Left kidney (tissue), 2 donors: ENCODE data around the gene RPL22. TPM values are rescaled to one million over a fixed set of nuclear protein-coding genes. Genes with fewer than 3 reads are reported as not detected.

Experiments used
- DNase-seq: peaks from one replicate; pipeline ENCODE4 v3.0.0-alpha.2; 2013
- polyA plus RNA-seq: library from polyadenylated mRNA; unstranded; fragments of 120-200 nt; gene quantifications from one replicate; pipeline ENCODE4 v1.2.1, GENCODE V29; 2013; ENCODE audit not compliant: insufficient read length

The RPL22 gene
- polyA plus RNA-seq, 1 donor: 542 TPM

DNA sequence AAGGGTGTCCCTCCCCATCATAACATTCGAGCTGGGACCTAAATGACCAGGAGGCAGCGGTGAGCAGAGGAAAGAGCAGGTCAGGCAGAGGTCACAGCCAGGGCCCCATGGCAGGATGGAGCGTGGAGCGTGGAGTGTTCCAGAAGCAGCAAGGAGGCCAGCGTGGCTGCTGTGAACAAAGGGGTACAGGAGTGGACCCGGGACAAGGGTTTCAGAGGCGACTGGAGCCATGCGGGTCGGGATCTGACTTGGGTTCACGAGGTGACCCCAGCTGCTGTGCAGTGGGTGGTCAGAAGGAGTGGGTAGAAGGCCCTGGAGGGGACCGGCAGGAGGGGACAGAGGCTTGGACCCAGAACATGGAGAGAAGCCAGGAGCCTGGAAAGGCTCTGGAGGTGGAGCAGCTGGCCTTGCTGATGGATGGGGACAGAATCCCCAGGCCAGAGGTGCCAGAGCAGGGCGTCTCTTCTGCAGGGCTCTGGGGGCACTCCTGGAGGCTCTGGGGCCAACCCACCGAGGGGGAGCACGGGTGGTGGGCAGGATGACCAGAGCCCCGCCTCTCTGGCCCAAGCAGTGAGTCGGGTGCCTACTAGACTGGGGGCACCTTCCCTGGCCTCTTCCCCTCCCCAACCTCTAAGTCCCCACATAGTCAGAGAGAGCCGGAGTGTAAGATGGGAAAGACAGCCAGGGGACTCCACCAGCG lies 21.6 kb downstream of the RPL22 start:
- DNase-seq: no peak

DNA sequence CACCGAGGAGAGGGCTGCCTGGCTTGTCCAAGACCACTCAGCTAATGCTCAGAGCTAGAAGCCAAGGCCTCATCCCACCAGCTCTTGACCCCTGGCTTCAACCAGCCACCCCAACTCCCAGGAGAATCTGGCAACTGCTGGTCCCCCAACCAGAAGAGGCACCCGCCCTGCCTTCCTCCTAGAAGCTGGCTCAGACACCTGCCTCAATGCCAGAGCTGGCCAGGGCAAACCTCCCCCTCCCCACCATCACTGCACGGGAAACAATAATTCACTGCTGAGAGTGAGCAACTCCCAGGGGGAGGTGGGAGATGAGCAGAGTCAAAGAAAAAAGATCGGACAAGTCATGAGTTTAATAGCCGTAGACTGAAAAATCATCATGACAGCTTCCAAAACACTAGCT lies 22.6 kb downstream of the RPL22 start:
- no peak for DNase-seq

DNA sequence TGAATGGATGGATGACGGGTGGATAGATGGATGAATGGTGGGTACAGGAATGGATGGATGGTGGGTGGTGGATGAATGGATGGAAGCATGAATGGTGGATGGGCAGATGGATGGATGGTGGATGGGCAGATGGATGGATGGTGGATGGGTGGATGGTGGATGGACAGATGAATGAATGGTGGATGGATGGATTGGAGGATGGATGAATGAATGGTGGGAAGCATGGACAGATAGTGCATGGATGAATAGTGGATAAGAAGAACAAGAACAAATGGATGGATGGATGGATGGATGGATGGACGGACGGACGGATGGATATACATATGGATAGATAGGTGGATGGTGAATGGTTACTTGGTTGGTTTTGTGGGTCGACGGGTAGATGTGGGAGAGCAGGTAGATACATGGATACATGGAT lies 24.0 kb downstream of the RPL22 start:
- DNase-seq: no peak

DNA sequence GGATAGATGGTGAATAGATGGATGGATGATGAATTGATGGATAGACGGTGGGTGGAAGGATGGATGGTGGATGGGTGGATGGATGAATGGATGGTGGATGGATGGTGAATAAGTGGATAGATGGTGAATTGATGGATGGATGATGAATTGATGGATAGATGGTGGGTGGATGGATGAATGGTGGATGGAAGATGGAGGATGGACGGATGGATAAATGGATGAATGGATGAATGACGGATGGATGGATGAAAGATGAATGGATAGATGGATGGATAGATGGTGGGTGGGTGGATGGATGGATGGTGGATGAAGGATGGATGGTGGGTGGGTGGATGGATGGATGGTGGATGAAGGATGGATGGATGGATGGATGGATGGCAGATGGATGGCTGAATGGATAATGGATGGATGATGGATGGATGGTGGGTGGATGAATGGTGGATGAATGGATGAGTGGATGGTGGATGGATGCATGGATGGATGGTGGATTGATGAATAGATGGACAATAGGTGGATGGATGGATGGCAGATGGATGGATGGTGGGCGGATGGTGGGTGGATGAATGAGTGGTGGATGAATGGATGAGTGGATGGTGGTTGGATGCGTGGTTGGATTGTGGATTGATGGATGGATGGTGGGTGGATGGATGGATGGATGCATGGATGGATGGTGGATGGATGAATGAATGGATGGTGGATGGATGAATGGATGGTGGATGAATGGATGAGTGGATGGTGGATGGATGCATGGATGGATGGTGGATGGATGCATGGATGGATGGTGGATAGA lies 24.6 kb downstream of the RPL22 start:
- no peak for DNase-seq

GRCh38 chr1:6172549-6172948 lies 26.8 kb downstream of the RPL22 start:
- DNase-seq: no peak

DNA sequence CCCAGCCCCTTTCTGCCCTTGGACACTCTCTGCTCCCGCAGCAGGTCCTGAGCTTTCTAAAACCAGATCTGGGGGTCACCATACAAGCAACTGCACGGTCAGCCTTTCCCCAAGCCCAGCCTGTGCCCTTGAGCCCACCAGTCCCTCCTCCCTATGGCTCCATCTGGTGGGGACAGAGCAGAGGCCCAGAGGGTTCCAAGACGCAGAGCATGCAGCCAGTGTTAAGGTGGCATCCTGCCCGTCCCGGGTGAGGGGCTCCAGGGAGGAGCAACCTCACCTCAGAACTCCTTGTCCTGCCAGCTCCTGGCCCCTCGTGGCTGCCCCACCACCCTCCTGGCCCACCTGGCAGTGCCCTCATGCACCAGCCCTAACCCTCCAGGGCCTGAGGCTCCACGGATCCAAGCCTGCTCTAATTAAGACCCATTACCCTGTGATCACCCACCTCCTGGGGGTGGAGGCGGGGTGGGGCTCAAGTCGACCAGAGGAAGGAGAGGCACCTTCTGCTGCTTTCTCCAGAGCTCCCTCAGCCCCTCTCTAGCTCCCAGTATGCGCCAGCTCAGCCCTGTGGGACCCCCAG lies 27.8 kb downstream of the RPL22 start:
- no peak for DNase-seq

DNA sequence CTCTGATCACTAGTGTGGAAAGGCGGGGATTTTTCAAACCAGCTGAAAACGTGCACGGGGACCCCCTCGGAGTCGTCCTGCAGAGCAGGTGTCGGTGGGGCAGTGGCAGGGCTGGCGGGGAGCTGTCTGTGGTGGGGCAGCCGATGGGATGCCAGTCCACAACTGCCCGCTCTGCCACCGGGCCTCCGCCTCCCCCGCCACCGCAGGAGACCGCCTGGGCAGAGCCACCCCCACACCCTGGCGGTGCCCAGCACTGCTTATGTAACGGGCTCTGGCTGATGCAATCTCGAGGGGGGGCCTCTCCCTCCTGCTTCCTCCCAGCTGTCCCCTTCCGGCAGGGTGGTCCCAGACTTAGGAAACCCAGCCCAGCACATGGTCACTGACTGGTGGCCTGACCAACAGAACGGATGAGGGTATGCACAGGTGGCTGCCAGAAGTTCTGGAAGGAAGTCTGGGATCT lies 28.6 kb downstream of the RPL22 start:
- no peak for DNase-seq

GRCh38 chr1:6170116-6170741 lies 29.2 kb downstream of the RPL22 start:
- DNase-seq: no peak

DNA sequence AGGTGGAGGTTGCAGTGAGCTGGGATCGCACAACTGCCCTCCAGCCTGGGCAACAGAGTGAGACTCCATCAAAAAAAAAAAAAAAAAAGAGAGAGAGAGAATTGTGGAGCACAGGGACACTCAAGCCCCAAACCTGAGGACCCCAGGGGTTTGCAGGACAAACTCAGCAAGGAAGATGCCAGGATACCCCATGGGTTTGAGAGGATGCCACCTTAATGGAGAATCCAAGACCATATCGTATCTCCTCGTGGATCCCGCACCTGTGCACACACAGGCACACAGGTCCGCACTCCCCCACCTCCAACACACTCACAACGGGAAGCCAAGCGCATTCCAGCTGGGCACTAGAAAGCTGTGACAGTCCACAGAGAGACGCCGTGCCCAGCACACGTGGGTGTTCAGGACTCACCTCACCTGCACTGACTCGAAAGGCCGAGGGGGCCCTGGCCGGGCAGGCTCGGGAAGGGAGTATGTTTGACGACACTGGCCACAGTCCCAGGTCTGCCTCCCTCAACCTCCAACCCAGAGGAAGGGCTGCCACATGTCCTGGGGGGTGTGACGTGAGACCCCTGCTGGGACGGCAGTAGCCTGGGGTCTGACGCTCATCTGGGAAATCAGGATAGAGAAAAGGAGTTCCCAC lies 30.3 kb downstream of the RPL22 start:
- DNase-seq: no peak

- DNase-seq: no peak
These were observed 31.7 kb downstream of the RPL22 start for GRCh38 chr1:6167391-6168303.

DNA sequence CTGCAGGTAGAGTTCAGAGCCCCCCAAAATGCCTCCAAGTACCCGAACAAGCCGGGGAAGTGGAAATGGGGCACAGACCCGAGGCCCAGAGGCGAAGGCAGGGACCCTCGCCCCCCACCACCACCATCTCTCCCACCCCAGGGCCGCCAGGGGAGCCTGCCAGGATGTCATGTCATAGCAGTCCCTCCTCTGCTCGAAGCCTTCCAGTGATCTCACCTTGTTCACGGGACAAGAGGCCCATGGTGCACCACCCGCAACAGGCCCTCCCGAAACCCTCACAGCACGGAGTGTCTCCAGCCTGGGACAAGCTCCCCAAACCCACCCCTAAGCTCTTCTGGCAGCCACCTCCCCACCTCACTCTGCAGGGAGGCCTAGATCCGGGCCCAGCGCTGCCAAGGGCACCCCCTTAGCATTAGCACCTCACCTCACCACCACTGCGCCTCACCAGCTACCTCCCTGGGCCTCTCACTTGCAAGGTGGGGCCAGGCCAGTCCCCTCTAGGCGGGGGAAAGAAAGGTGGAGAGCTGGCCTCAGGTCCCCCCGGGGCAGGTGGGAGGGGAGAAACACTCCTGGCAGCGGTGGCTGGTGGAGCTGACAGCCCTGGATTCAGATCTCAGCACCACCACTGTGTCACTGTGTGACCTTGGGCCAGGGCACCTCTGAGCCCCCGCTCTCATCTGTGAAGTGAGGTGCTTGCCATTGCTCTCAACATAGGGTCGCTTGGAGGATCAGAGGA lies 32.6 kb downstream of the RPL22 start:
- no peak for DNase-seq

- no peak for DNase-seq
These were observed 33.2 kb downstream of the RPL22 start for GRCh38 chr1:6166221-6166620.

GRCh38 chr1:6165441-6165985 lies 33.9 kb downstream of the RPL22 start:
- DNase-seq: no peak

- no peak for DNase-seq
These were observed 34.4 kb downstream of the RPL22 start for GRCh38 chr1:6165027-6165426.

- no peak for DNase-seq
These were observed 35.3 kb downstream of the RPL22 start for GRCh38 chr1:6163973-6164617.

DNA sequence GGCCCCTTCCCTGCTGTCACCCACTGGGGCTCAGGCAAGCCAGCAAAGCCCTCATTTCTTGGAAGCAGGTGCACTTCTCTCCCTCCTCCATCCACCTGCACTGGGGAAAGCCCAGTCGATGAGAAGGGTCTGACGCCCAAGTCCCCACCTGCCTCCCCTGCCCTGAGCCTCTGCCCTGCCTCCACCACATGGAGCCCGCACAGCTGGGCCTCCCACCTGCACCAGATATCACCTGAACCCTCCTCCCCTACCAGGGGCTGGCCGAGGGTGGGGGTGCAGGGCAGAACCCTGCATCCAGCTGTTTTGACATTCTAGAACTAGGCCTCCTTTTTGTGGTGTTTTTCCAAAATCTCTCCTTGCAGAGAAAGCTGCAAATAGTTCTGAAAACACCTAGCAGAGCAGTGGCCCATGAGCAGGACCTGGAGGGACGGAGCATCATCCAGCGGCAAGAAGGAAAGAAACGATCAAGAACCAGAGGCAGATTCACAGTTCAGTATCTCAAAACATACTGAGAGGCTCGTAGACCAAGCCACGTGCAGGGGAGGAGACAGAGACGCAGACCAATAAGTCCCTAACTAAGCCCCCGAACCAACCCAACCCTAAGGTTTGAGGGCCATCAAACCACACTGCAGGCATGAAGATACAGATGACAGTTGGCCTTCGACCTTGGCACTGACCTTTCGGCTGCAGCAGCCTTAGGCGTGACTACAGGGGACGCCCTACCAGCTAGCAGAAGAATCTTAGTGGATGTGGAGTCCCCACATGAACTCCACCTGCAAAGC lies 36.0 kb downstream of the RPL22 start:
- no peak for DNase-seq

DNA sequence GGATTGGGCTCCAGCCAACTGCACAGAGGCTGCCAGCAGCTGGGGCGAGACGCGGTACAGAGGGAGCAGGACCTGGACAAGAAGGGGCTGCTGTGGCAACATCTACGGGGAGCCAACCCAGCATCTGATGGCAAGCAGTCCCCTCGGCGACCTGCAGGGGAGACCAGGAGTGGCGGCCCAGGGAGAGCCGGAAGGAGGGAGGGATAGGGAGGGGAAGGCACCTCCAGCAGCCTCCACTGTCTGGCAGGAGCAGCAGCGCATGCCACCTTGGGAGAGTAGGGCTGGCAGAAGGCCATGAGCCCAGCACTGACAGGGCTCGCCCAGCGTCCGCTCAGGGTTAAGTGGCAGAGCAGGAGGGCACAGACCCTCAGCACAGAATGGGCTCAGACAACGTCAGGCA lies 36.6 kb downstream of the RPL22 start:
- no peak for DNase-seq

DNA sequence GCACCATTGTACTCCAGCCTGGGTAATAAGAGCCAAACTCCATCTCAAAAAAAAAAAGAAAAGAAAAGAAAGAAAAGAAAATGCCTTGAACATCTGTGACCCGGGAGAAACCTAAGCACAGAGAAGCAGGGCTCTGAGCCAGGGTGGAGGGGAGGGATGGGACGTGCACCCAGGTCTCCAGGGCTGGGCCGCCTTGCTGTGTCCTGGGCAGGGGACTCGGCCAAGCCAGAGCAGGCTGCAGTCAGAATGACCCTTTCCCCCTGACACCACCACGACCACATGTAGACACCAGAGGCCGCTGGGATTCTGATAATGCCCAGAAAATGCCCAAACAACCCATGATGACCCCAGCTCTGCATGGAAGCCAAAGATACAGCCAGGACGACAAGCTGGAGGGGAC lies 37.1 kb downstream of the RPL22 start:
- no peak for DNase-seq

DNA sequence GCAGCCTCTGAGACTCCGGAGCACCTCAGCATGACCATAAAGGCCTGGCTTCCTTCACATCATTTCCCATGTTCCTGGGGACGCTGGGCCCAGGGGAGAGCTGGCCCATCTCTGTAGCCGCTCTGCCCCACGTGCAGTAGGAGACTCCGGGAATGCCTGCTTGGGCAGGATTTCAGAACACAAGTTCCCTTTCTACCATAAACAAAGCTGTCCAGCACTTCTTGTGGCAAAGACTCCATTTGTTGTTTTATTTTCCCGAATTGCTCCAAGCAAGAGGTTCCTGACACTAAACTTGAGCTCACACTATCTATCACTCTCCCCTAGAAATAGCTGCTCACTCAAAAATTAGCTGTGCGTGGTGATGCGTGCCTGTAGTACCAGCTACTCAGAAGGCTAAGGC lies 41.2 kb downstream of the RPL22 start:
- no peak for DNase-seq
